ENCODE results near the gene ASB16.

ASB16 gene

DNA sequence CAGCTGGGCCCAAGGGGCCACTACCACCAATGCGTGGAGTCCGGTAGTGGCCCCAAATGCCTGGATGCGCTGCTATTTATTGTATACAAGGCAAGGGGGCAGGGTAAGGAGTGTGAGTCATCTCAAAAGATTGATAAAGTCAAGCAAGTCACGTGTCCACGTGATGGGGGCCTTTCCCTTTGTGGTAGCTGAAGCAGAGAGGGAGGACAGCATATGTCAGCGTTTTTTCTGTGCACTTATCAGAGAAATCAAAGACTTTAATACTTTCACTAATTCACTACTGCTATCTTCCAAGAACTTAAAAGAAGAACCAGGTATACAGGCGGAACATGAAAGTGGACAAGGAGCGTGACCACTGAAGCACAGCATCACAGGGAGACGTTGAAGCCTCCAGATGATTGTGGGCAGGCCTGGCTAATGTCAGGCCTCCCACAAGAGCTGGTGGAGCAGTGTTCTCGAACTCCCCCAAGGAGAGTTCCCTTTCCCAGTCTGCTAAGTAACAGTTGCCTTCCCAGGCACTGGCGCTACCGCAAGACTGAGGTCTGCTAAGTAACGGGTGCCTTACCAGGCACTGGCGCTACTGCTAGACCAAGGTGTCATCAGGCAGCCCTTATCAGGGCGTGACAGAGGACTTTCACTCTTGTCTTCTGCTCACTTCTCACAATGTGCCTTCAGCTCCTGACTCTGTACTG lies 10.8 kb upstream of the ASB16 start:
- no peak overlapping the region for H3K4me3 ChIP-seq (ENCODE audit: low read depth, low read length)
- TF ChIP-seq, protein P1, sequence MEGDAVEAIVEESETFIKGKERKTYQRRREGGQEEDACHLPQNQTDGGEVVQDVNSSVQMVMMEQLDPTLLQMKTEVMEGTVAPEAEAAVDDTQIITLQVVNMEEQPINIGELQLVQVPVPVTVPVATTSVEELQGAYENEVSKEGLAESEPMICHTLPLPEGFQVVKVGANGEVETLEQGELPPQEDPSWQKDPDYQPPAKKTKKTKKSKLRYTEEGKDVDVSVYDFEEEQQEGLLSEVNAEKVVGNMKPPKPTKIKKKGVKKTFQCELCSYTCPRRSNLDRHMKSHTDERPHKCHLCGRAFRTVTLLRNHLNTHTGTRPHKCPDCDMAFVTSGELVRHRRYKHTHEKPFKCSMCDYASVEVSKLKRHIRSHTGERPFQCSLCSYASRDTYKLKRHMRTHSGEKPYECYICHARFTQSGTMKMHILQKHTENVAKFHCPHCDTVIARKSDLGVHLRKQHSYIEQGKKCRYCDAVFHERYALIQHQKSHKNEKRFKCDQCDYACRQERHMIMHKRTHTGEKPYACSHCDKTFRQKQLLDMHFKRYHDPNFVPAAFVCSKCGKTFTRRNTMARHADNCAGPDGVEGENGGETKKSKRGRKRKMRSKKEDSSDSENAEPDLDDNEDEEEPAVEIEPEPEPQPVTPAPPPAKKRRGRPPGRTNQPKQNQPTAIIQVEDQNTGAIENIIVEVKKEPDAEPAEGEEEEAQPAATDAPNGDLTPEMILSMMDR (IDR thresholded peaks at IDR 0.05; ENCODE audit: borderline replicate concordance, insufficient read depth, low read depth, low read length) = no peak

DNA sequence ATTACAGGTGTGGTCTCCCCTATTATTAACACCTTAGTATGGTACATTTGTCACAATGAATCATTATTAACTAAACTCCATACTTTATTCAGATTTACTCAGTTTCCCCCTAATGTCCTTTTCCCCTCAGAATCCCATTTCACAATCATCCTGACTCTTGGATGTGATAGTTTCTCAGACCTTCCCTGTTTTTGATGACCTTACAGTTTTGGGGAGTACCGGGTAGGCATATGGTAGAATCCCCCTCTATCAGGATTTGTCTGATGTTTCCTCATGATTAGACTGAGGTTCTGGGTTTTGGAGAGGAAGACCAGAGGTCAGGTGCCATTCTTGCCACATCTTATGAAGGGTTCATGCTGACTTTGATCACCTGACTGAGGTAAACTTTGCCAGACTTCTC lies 6.0 kb upstream of the ASB16 start:
- no peak overlapping the region for H3K4me3 ChIP-seq (ENCODE audit: low read depth, low read length)
- TF ChIP-seq, protein P1 (IDR thresholded peaks at IDR 0.05; ENCODE audit: borderline replicate concordance, insufficient read depth, low read depth, low read length) = no peak

DNA sequence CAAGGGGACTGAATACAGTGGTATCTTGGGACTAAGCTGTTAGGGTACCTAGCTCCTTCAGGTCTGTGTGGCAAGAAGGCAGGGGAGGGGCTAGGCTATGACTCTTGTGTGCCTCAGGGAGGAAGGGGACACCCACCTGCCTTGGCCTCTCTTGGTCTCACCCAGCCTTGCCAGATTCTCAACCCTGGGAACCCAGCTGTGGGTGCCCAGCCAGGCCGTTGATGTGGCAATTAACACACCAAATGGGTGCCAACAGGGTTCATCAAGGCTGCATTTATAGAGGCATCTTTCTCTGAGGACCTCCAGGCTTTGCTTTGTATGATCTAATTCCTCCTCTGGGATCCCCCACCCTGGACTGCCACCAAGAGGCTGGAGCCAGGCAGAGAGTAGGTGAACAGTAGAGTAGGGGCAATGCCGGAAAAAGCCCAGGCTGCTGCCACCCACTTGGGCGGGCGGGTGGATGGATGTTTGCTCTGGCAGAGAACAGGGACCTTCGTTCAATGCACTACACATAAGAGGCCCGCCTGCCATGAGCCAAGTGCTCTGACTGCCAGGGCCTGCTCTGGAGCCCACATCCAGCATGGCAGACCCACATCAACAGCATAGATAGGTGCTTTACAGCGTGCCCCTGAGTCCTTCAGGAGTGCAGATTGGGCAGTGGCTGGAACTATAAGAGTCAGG lies 3.2 kb upstream of the ASB16 start:
- TF ChIP-seq, protein P1 (IDR thresholded peaks at IDR 0.05; ENCODE audit: borderline replicate concordance, insufficient read depth, low read depth, low read length) = no peak
- no peak overlapping the region for H3K4me3 ChIP-seq (ENCODE audit: low read depth, low read length)

DNA sequence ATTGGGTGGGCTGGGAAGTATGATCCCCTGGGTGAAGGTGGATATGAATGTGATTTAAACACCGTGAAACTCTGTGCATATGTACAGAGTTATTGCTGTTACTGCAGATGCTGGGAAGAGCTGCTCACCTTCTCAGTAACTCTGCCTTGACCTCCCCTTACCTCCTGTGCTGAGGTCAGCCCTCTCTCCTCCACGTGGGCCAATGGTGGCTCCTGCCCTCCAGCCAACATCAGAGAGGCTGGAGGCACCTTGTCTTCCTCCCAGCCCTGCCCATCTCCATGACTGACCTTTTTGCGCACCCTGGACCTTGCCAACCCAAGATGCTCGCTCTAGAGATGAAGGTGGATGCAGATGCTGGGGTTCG lies 387 bp upstream of the ASB16 start:
- no peak overlapping the region for H3K4me3 ChIP-seq (ENCODE audit: low read depth, low read length)

DNA sequence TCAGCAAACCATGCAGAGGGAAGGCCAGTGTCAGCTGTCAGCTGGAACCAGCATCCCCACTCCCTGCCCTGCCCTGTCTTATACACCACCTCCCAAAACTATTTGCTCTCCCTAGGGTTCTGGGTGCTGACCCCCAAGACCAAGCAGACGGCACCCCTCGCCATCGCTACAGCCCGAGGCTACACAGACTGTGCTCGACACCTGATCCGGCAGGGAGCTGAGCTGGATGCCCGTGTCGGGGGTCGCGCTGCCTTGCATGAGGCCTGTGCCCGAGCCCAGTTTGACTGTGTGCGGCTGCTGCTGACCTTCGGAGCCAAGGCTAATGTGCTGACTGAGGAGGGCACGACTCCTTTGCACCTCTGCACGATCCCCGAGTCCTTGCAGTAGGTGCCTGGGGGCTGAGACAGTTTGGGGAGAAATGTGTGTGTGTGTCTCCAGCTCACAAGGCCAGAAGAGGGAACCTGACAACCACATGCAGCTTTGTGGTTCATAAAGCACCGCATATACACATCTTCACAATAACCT lies 1.5 kb downstream of the ASB16 start:
- H3K4me3 ChIP-seq (ENCODE audit: low read depth, low read length) = no peak overlapping the region
- TF ChIP-seq, protein P1 (IDR thresholded peaks at IDR 0.05; ENCODE audit: borderline replicate concordance, insufficient read depth, low read depth, low read length) = no peak

More for the DNA sequence above, 387 bp upstream of the ASB16 start:
- TF ChIP-seq, protein P1 (IDR thresholded peaks at IDR 0.05; ENCODE audit: borderline replicate concordance, insufficient read depth, low read depth, low read length) = no peak

DNA sequence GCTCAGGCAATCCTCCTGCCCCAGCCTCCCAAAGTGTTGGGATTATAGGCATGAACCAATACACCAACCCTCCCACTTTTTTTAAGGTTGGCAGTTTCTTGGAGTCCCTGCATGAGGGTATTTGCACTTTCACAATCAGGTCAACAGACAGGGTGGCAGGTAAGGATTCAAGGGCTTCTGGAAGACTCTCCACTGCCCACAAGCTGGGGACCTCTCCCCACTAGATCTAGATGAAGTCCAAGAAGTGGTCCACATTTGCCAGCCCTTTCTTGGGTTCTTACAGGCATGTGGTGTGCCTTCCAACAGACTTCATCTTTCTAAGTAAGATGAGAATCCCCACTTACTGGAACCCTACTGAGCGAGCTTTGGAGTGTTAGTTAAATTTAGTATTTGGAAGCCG lies 3.9 kb downstream of the ASB16 start:
- TF ChIP-seq, protein P1 (IDR thresholded peaks at IDR 0.05; ENCODE audit: borderline replicate concordance, insufficient read depth, low read depth, low read length) = no peak
- no peak overlapping the region for H3K4me3 ChIP-seq (ENCODE audit: low read depth, low read length)

DNA sequence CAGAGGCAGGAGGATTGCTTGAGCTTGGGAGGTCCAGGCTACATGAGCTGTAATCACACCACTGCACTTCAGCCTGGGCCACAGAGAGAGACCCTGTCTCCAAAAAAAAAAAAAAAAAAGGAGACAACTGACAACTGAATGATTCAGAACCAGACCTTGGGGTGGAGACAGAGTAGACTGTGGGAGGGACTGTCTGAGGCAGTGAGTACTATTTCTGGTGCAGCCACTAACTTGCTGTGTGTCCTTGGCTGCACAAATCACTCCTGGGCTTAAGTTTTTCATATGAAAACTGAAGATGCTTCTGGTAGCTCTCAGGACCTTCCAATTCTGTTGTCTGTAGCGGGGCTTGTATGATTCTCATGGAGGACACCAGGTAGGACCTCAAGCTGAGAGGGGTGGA lies 5.8 kb downstream of the ASB16 start:
- TF ChIP-seq, protein P1 (IDR thresholded peaks at IDR 0.05; ENCODE audit: borderline replicate concordance, insufficient read depth, low read depth, low read length) = no peak

More for the DNA sequence above, 5.8 kb downstream of the ASB16 start:
- no peak overlapping the region for H3K4me3 ChIP-seq (ENCODE audit: low read depth, low read length)

Measured in GM12875 (cell line).